HG02642 (cell line): Measurements from ENCODE around the gene FBXW4.

Source experiments
- ATAC-seq: cut with Tn5 transposase; IDR thresholded peaks from one replicate; pipeline ENCODE4 v1.9.1; 2021; ENCODE audit warnings: mild to moderate bottlenecking; ENCODE audit not compliant: unreplicated experiment, poor library complexity

Gene FBXW4

GRCh38 chr10:101704331-101704730 is 9.4 kb upstream of the FBXW4 start:
- ATAC-seq, result no peak

GRCh38 chr10:101696632-101697031 is 1.7 kb upstream of the FBXW4 start:
- ATAC-seq, result no peak

- ATAC-seq, result no peak
These were observed 477 bp upstream of the FBXW4 start for GRCh38 chr10:101695404-101695890.

- ATAC-seq, result peak; percentile 72
These were observed 844 bp downstream of the FBXW4 start for GRCh38 chr10:101693978-101694673.

GRCh38 chr10:101693651-101693977 is 1.4 kb downstream of the FBXW4 start:
- peak; percentile 20 for ATAC-seq

GRCh38 chr10:101691081-101691480 is 3.9 kb downstream of the FBXW4 start:
- ATAC-seq, result no peak

- ATAC-seq, result no peak
These were observed 4.5 kb downstream of the FBXW4 start for GRCh38 chr10:101690461-101690860.

- ATAC-seq, result no peak
These were observed 7.8 kb downstream of the FBXW4 start for GRCh38 chr10:101687071-101687658.

GRCh38 chr10:101686133-101686925 is 8.6 kb downstream of the FBXW4 start:
- ATAC-seq, result no peak

- no peak for ATAC-seq
These were observed 10.2 kb downstream of the FBXW4 start for GRCh38 chr10:101684782-101685181.

- ATAC-seq, result no peak
These were observed 11.7 kb downstream of the FBXW4 start for GRCh38 chr10:101683276-101683675.

- ATAC-seq, result no peak
These were observed 12.7 kb downstream of the FBXW4 start for GRCh38 chr10:101682172-101682825.

- no peak for ATAC-seq
These were observed 18.4 kb downstream of the FBXW4 start for GRCh38 chr10:101676565-101676964.

GRCh38 chr10:101675115-101675514 is 19.9 kb downstream of the FBXW4 start:
- ATAC-seq, result no peak

- ATAC-seq, result no peak
These were observed 22.4 kb downstream of the FBXW4 start for GRCh38 chr10:101672536-101672935.

GRCh38 chr10:101671453-101671852 is 23.5 kb downstream of the FBXW4 start:
- ATAC-seq, result no peak

- ATAC-seq, result no peak
These were observed 24.3 kb downstream of the FBXW4 start for GRCh38 chr10:101670635-101671034.

GRCh38 chr10:101669181-101669580 is 25.8 kb downstream of the FBXW4 start:
- ATAC-seq, result no peak

GRCh38 chr10:101668566-101668965 is 26.4 kb downstream of the FBXW4 start:
- ATAC-seq, result no peak

GRCh38 chr10:101666083-101666482 is 28.9 kb downstream of the FBXW4 start:
- no peak for ATAC-seq

- ATAC-seq, result no peak
These were observed 31.9 kb downstream of the FBXW4 start for GRCh38 chr10:101663097-101663496.
